Astrocyte of the spinal cord (primary cell): Measurements from ENCODE around the gene ZSCAN22.

Experiments used
- DNase-seq: peaks from one replicate; pipeline ENCODE4 v3.0.0; 2011; ENCODE audit warnings: low read depth, low spot score
- H3K4me3 ChIP-seq: 2 replicates; pipeline ENCODE4 v1.5.1; 2011; ENCODE audit warnings: low read depth, mild to moderate bottlenecking, low read length, moderate library complexity
- CTCF ChIP-seq: IDR thresholded peaks from 2 replicates; pipeline ENCODE4 v1.5.1; 2012; ENCODE audit warnings: low read depth, mild to moderate bottlenecking, low read length, inconsistent platforms
- in situ Hi-C: cut with HindIII; loops from 2 replicates; pipeline ENCODE4 v1.10.0; 2017; ENCODE audit warnings: low sequenced_read_pairs

ZSCAN22 gene

GRCh38 chr19:58364146-58364545 lies 37.4 kb downstream of the ZSCAN22 start:
- in situ Hi-C loops = no loop called here
- no peak for TF ChIP-seq CTCF
- DNase-seq = no peak
- H3K4me3 ChIP-seq = no peak overlapping the region

- TF ChIP-seq CTCF = no peak
- in situ Hi-C loops = no loop called here
- no peak for DNase-seq
- no peak overlapping the region for H3K4me3 ChIP-seq
Observed at GRCh38 chr19:58366585-58367430, 40.0 kb downstream of the ZSCAN22 start.

- no peak for TF ChIP-seq CTCF
- DNase-seq = no peak
- in situ Hi-C loops = no loop called here
- H3K4me3 ChIP-seq = no peak overlapping the region
Observed at GRCh38 chr19:58367698-58368454, 41.1 kb downstream of the ZSCAN22 start.

GRCh38 chr19:58368561-58369360 lies 42.0 kb downstream of the ZSCAN22 start:
- TF ChIP-seq CTCF = no peak
- no peak overlapping the region for H3K4me3 ChIP-seq
- in situ Hi-C loops = no loop called here
- DNase-seq = no peak

GRCh38 chr19:58372311-58373133 lies 45.7 kb downstream of the ZSCAN22 start:
- TF ChIP-seq CTCF = no peak
- in situ Hi-C loops = no loop called here
- H3K4me3 ChIP-seq = no peak overlapping the region
- no peak for DNase-seq
